HepG2 (cell line): ENCODE measurements around the gene MOB3C. TPM values are rescaled to one million over a fixed set of nuclear protein-coding genes. Genes with fewer than 3 reads are reported as not detected.

Experiments used
- ATAC-seq: fragments of 200-7000 bp; cut with Tn5 transposase; 3 replicates; pipeline ENCODE4 v1.9.1; 2020; ENCODE audit warnings: mild to moderate bottlenecking, moderate library complexity
- BruUV-seq: library from RNA; stranded (reverse); fragments of 400-500 nt; replicated peaks from 2 replicates; lab custom pipeline; 2021; lab: Mats Ljungman, UMichigan
- CTCF ChIA-PET: fragments of 300-600 bp; formaldehyde crosslinking; extraction: SDS; loops from one replicate; lab custom pipeline; 2021; ENCODE audit warnings: low total read pairs, inconsistent platforms, low intra/inter-chr PET ratio; lab: Yijun Ruan, JAX
- POLR2A ChIA-PET: fragments of 350-600 bp; sonication (Branson Sonifier 250); formaldehyde crosslinking; loops from one replicate; lab custom pipeline; 2020; ENCODE audit warnings: antibody characterized with exemption, inconsistent platforms; lab: Yijun Ruan, JAX
- DNase-seq: peaks from one replicate; pipeline ENCODE4 v3.0.0-alpha.2; 2015; ENCODE audit warnings: low spot score
- FAIRE-seq: peaks from 3 replicates; lab custom pipeline; 2011; peaks lifted over from hg19 to GRCh38; lab: Jason Lieb, UNC
- H2AFZ ChIP-seq: one replicate; pipeline ENCODE4 v1.6.1; 2011; ENCODE audit warnings: low read length, inconsistent platforms
- H3K27ac ChIP-seq: fragments of 300-600 bp; 3 replicates; pipeline ENCODE4 v1.8.0; 2011; ENCODE audit warnings: mixed run types, mild to moderate bottlenecking, mixed read lengths, low read length, inconsistent platforms; ENCODE audit not compliant: insufficient read depth; ENCODE audit errors: extremely low read length
- H3K27me3 ChIP-seq, 2 experiments: fragments of 200-600 bp in 1 of 2; 2 replicates in 1 of 2; 3 replicates in 1 of 2; pipeline versions ENCODE4 v1.6.0 to v1.8.0; 2011; ENCODE audit warnings: low read length in 2 of 2, mild to moderate bottlenecking in 2 of 2, moderate library complexity in 2 of 2, inconsistent platforms in 1 of 2; ENCODE audit not compliant: insufficient read depth in 2 of 2, control insufficient read depth in 1 of 2
- H3K36me3 ChIP-seq, 2 experiments: fragments of 200-600 bp in 1 of 2; replicated peaks in 1 of 2; 2 replicates in 1 of 2; 3 replicates in 1 of 2; pipeline versions ENCODE4 v1.5.1 to v1.8.0; 2011; ENCODE audit warnings: low read length in 2 of 2, inconsistent platforms in 1 of 2; ENCODE audit not compliant: insufficient read depth in 2 of 2, control insufficient read depth in 1 of 2
- H3K4me1 ChIP-seq: 2 replicates; pipeline ENCODE4 v1.5.1; 2012; ENCODE audit warnings: low read length, inconsistent platforms; ENCODE audit not compliant: insufficient read depth
- H3K4me2 ChIP-seq: 2 replicates; pipeline ENCODE4 v1.6.0; 2011; ENCODE audit warnings: low read depth, low read length, inconsistent platforms
- H3K4me3 ChIP-seq, 3 experiments: fragments of 200-600 bp in 1 of 3; sonication (generic), shearing (Covaris generic) in 1 of 3; replicated peaks in 1 of 3; 2 replicates each; pipeline ENCODE4 v1.5.1; 2011 to 2016; ENCODE audit warnings: low read length in 3 of 3, inconsistent platforms in 2 of 3, low read depth in 2 of 3, mild to moderate bottlenecking in 2 of 3, control low read depth in 1 of 3, mixed read lengths in 1 of 3; ENCODE audit not compliant: insufficient read depth in 1 of 3
- H3K79me2 ChIP-seq: one replicate; pipeline ENCODE4 v1.6.1; 2011; ENCODE audit warnings: low read length, inconsistent platforms; ENCODE audit not compliant: insufficient read depth
- H3K9ac ChIP-seq: 2 replicates; pipeline ENCODE4 v1.6.0; 2011; ENCODE audit warnings: mild to moderate bottlenecking, low read depth, low read length, inconsistent platforms; ENCODE audit not compliant: insufficient read depth
- H3K9me3 ChIP-seq: 2 replicates; pipeline ENCODE4 v1.5.1; 2012; ENCODE audit warnings: mild to moderate bottlenecking, low read length
- H4K20me1 ChIP-seq: 2 replicates; pipeline ENCODE4 v1.6.0; 2011; ENCODE audit warnings: inconsistent platforms, mild to moderate bottlenecking, low read length, moderate library complexity; ENCODE audit not compliant: insufficient read depth
- LCORL ChIP-seq, 2 experiments: fragments of 450-650 bp in 1 of 2; sonication (generic) in 1 of 2; formaldehyde crosslinking in 1 of 2; IDR thresholded peaks; 2 replicates each; pipeline versions ENCODE4 v1.5.0 to v1.6.1; 2017 to 2020; ENCODE audit warnings: antibody characterized with exemption in 1 of 2, missing genetic modification reagents in 1 of 2
- PHF5A ChIP-seq: IDR thresholded peaks from one replicate; pipeline ENCODE4 v1.6.1; 2018; ENCODE audit warnings: low read depth, missing genetic modification reagents; ENCODE audit not compliant: unreplicated experiment
- SOX13 ChIP-seq, 3 experiments: fragments of 450-650 bp in 1 of 3; sonication (generic) in 1 of 3; formaldehyde crosslinking in 1 of 3; IDR thresholded peaks in 2 of 3; conservative IDR thresholded peaks in 1 of 3; 2 replicates each; pipeline versions ENCODE4 v1.5.0 to v1.6.1; 2016 to 2020; ENCODE audit warnings: antibody characterized with exemption in 1 of 3, mild to moderate bottlenecking in 1 of 3, missing compliant biosample characterization in 1 of 3, missing genetic modification reagents in 1 of 3, moderate library complexity in 1 of 3
- WGBS: methylation state at CpG from one replicate; pipeline ENCODE4 v1.1.6; 2017; ENCODE audit warnings: low lambda C conversion rate; 5-methylcytosine and 5-hydroxymethylcytosine counted together
- in situ Hi-C: cut with HindIII; loops from 2 replicates; pipeline ENCODE4 v1.10.0; 2017; ENCODE audit warnings: low pct_unique_long_range_greater_than_20kb; ENCODE audit not compliant: extremely low pct_ligation_motif_present
- intact Hi-C: fragments of 100-400 bp; cut with micrococcal nuclease; formaldehyde crosslinking; loops from one replicate; pipeline ENCODE4 v1.10.0; 2022; ENCODE audit not compliant: unreplicated experiment
- polyA plus RNA-seq, 8 experiments: library from polyadenylated mRNA; depleted of rRNA in 3 of 8; stranded (reverse) in 7 of 8; unstranded in 1 of 8; fragments of >200 nt; fragmentation: Illumina TruSeq in 4 of 8; extraction: Trizol in 4 of 8; gene quantifications; 2 replicates each; pipeline versions ENCODE4 v1.2.1 to v1.2.3, GENCODE V29; 2011 to 2016; ENCODE audit warnings: low read depth in 4 of 8, missing spikeins in 1 of 8, mixed read lengths in 1 of 8; ENCODE audit not compliant: insufficient read depth in 1 of 8
- total RNA-seq, 5 experiments: library from RNA; depleted of rRNA; stranded (reverse); fragments of >200 nt; fragmentation: Illumina TruSeq; extraction: Trizol; gene quantifications; 2 replicates each; pipeline ENCODE4 v1.2.3, GENCODE V29; 2016; ENCODE audit warnings: low read depth in 1 of 5
- TF ChIP-seq, protein P1 (sequence below): sonication (generic); formaldehyde crosslinking; IDR thresholded peaks from 2 replicates; pipeline ENCODE4 v1.5.0; 2020; ENCODE audit warnings: missing genetic modification reagents
- TF ChIP-seq, protein P2 (sequence below), 2 experiments: sonication (generic) in 1 of 2; formaldehyde crosslinking in 1 of 2; IDR thresholded peaks; 2 replicates each; pipeline versions ENCODE4 v1.6.1 to v1.9.0; 2014 to 2022; ENCODE audit warnings: antibody characterized with exemption in 1 of 2, borderline replicate concordance in 1 of 2, inconsistent platforms in 1 of 2, low read depth in 1 of 2, missing genetic modification reagents in 1 of 2

The MOB3C gene
- total and polyA plus RNA-seq, 2 of the 13 experiments (the other 11 are each of a cell fraction or from before 2014, with no cell fraction given): 3.5 to 4.1 TPM

DNA sequence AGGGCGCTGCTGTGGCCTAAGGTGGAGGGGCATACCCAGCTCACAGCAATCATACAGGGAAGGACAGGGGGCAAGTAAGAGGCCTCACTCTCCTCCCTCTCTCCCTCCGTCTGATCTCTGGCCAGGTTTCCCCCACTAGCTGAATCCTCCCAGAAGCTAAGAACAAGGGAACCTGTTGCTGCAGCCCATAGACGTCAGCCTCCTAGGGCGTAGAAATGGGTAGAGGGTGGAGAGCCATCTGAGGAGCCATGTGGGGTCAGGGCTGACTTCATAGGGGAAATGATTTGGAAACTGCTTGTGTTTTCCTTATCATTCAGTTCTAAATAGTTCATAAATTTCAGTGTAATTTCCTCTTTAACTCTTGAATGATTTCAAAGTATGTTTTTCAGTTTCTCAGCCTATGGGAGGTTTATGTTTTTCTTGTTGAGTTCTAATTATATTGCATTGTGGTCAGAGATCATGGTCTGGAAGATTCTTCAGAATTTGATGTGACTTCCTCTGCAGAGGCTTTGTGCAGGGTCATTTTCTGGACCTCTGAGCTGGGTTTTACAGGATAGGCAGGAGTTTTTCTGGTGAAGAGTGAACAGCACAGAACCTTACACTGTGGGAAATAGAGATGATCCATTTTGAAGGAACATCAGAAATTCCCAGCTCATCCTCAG lies 2.3 kb upstream of the MOB3C start:
- intact Hi-C loops: loop anchor here (10.0 kb wide), 1 partner anchor 46 kb away; the partner anchor contains the start of gene ATPAF1
- DNase-seq (no peak), FAIRE-seq (no peak), ATAC-seq (no peak)
- Histone ChIP-seq H3K9ac (0 out of 2 replicates have a peak overlapping the region, but pooled peaks have one; percentile 12), H3K36me3 (no peaks in the 10 kb centered on the region), H3K4me1 (peaks cover 43% of the 10 kb centered on the region), H3K9me3 (no peaks in the 10 kb centered on the region), H3K4me3 (peak overlapping the region in 1 of 3 experiments; percentile 35; a peak in 2 of 6 replicates), H3K4me2 (peak overlapping the region; percentile 94), H3K27me3 (no peaks in the 10 kb centered on the region; a peak in 1 of 5 replicates), H3K27ac (no peak overlapping the region), H2AFZ (no peak overlapping the region), H4K20me1 (no peaks in the 10 kb centered on the region), H3K79me2 (no peaks in the 10 kb centered on the region)
- CTCF ChIA-PET: no interaction called here
- WGBS: 3% methylated on average over 4 of the region's 4 CpGs
- in situ Hi-C loops: loop anchor here (5.0 kb wide), 1 partner anchor 103 kb away; no protein-coding TSS in a partner anchor
- BruUV-seq: no TSS peak
- POLR2A ChIA-PET: interaction anchor here (1.4 to 6.2 kb wide), 3 partner anchors 14 to 63 kb away, joined by 3 to 79 read pairs (median 8); partner anchors contain the start of genes ATPAF1 and MKNK1
- TF ChIP-seq, protein P1, sequence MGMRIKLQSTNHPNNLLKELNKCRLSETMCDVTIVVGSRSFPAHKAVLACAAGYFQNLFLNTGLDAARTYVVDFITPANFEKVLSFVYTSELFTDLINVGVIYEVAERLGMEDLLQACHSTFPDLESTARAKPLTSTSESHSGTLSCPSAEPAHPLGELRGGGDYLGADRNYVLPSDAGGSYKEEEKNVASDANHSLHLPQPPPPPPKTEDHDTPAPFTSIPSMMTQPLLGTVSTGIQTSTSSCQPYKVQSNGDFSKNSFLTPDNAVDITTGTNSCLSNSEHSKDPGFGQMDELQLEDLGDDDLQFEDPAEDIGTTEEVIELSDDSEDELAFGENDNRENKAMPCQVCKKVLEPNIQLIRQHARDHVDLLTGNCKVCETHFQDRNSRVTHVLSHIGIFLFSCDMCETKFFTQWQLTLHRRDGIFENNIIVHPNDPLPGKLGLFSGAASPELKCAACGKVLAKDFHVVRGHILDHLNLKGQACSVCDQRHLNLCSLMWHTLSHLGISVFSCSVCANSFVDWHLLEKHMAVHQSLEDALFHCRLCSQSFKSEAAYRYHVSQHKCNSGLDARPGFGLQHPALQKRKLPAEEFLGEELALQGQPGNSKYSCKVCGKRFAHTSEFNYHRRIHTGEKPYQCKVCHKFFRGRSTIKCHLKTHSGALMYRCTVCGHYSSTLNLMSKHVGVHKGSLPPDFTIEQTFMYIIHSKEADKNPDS (CRISPR knock-in tag): no peak
- TF ChIP-seq SOX13 (IDR thresholded peaks at IDR 0.05) (no peak), SOX13 (CRISPR knock-in tag; conservative IDR thresholded peaks at IDR 0.05 in 1 of 2, IDR thresholded peaks at IDR 0.05 in 1 of 2) (no peak)

DNA sequence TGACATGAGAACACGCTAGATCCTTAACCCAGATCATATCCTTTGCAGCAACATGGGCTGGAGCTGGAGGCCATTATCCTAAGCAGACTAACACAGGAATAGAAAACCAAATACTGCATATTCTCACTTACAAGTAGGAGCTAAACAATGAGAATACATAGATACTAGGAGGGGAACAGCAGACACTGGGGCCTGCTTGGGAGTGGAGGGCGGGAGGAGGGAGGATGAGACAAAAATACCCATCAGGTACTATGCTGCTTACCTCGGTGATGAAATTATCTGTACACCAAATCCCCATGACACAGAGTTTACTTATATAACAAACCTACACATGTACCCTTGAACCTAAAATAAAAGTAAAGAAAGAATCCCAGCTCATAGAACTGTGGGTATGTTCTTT lies 1.2 kb upstream of the MOB3C start:
- no peak overlapping the region for H3K27ac ChIP-seq
- H3K4me3 ChIP-seq: peak overlapping the region in 1 of 3 experiments; percentile 78; a peak in 2 of 6 replicates
- no peak overlapping the region for H2AFZ ChIP-seq
- peaks cover 38% of the 10 kb centered on the region for H3K4me1 ChIP-seq
- intact Hi-C loops: loop anchor here (10.0 kb wide), 1 partner anchor 47 kb away; the partner anchor contains the start of gene ATPAF1
- no peaks in the 10 kb centered on the region for H3K79me2 ChIP-seq
- CTCF ChIA-PET: no interaction called here
- H3K27me3 ChIP-seq: no peaks in the 10 kb centered on the region; a peak in 1 of 5 replicates
- TF ChIP-seq PHF5A (CRISPR knock-in tag): no peak
- TF ChIP-seq LCORL (IDR thresholded peaks at IDR 0.05): no peak
- TF ChIP-seq LCORL (CRISPR knock-in tag; IDR thresholded peaks at IDR 0.05): 0 out of 2 replicates have a peak, but pooled peaks have one; percentile 27
- TF ChIP-seq, protein P2, sequence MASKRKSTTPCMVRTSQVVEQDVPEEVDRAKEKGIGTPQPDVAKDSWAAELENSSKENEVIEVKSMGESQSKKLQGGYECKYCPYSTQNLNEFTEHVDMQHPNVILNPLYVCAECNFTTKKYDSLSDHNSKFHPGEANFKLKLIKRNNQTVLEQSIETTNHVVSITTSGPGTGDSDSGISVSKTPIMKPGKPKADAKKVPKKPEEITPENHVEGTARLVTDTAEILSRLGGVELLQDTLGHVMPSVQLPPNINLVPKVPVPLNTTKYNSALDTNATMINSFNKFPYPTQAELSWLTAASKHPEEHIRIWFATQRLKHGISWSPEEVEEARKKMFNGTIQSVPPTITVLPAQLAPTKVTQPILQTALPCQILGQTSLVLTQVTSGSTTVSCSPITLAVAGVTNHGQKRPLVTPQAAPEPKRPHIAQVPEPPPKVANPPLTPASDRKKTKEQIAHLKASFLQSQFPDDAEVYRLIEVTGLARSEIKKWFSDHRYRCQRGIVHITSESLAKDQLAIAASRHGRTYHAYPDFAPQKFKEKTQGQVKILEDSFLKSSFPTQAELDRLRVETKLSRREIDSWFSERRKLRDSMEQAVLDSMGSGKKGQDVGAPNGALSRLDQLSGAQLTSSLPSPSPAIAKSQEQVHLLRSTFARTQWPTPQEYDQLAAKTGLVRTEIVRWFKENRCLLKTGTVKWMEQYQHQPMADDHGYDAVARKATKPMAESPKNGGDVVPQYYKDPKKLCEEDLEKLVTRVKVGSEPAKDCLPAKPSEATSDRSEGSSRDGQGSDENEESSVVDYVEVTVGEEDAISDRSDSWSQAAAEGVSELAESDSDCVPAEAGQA (IDR thresholded peaks at IDR 0.05; ENCODE audit: low read depth): no peak
- TF ChIP-seq, protein P2 (CRISPR knock-in tag; IDR thresholded peaks at IDR 0.05; ENCODE audit: borderline replicate concordance): no peak
- TF ChIP-seq, all 625 proteins: peak for 1
- Histone ChIP-seq H3K4me2 (peak overlapping the region; percentile 94), H4K20me1 (no peaks in the 10 kb centered on the region), H3K9ac (no peak overlapping the region; the same call in 1 of the 2 replicates), H3K36me3 (no peaks in the 10 kb centered on the region), H3K9me3 (no peaks in the 10 kb centered on the region)
- no peak for DNase-seq
- POLR2A ChIA-PET: interaction anchor here (0.7 to 6.2 kb wide), 4 partner anchors 13 to 64 kb away, joined by 3 to 79 read pairs (median 6); partner anchors contain the start of genes ATPAF1 and MKNK1
- no peak for FAIRE-seq
- in situ Hi-C loops: loop anchor here (5.0 kb wide), 1 partner anchor 104 kb away; no protein-coding TSS in a partner anchor
- 8% methylated on average over 3 of the region's 3 CpGs for WGBS
- no TSS peak for BruUV-seq
- ATAC-seq: no peak
